Liver (tissue), 9 donors: ENCODE measurements around the gene MRS2. TPM values are rescaled to one million over a fixed set of nuclear protein-coding genes. Genes with fewer than 3 reads are reported as not detected.

Experiments
- DNase-seq: peaks from one replicate; pipeline ENCODE4 v3.0.0-alpha.2; 2017; ENCODE audit warnings: low spot score
- H3K27ac ChIP-seq, 2 donors: one replicate each; pipeline ENCODE4 v1.7.0; 2013; ENCODE audit warnings: inconsistent platforms in 2 of 2, low read length in 2 of 2, control low read depth in 1 of 2, low read depth in 1 of 2, mild to moderate bottlenecking in 1 of 2
- H3K27me3 ChIP-seq, 4 donors: one replicate each; pipeline versions ENCODE4 v1.6.1 to v1.7.0; 2013; ENCODE audit warnings: low read length in 3 of 4, inconsistent platforms in 1 of 4, mild to moderate bottlenecking in 1 of 4, moderate library complexity in 1 of 4; ENCODE audit not compliant: control insufficient read depth in 4 of 4, insufficient read depth in 4 of 4
- H3K36me3 ChIP-seq, 4 donors: one replicate each; pipeline versions ENCODE4 v1.6.1 to v1.7.0; 2013; ENCODE audit warnings: low read length in 3 of 4, mild to moderate bottlenecking in 3 of 4, low read depth in 1 of 4, moderate library complexity in 1 of 4; ENCODE audit not compliant: control insufficient read depth in 4 of 4, insufficient read depth in 3 of 4
- H3K4me1 ChIP-seq, 4 donors: one replicate each; pipeline versions ENCODE4 v1.6.1 to v1.7.0; 2013; ENCODE audit warnings: low read length in 3 of 4, mild to moderate bottlenecking in 3 of 4, moderate library complexity in 1 of 4; ENCODE audit not compliant: control insufficient read depth in 4 of 4, insufficient read depth in 4 of 4
- H3K4me3 ChIP-seq, 3 donors: one replicate each; pipeline versions ENCODE4 v1.6.1 to v1.7.0; 2013; ENCODE audit warnings: low read length in 3 of 3, control low read depth in 1 of 3, low read depth in 1 of 3, mild to moderate bottlenecking in 1 of 3
- H3K9ac ChIP-seq, 2 donors: one replicate each; pipeline ENCODE4 v1.7.0; 2013; ENCODE audit warnings: low read length in 2 of 2, mild to moderate bottlenecking in 2 of 2, moderate library complexity in 2 of 2, control low read depth in 1 of 2, low read depth in 1 of 2
- H3K9me3 ChIP-seq, 4 donors: one replicate each; pipeline versions ENCODE4 v1.6.1 to v1.7.0; 2013; ENCODE audit warnings: low read length in 3 of 4; ENCODE audit not compliant: control insufficient read depth in 4 of 4
- EGR1 ChIP-seq, 2 donors: IDR thresholded peaks; 2 replicates each; pipeline ENCODE4 v1.6.1; 2016 to 2018; ENCODE audit warnings: antibody characterized with exemption in 2 of 2, low read depth in 2 of 2
- FOXA1 ChIP-seq: IDR thresholded peaks from 2 replicates; pipeline ENCODE4 v1.6.1; 2016; ENCODE audit warnings: antibody characterized with exemption
- FOXA2 ChIP-seq: IDR thresholded peaks from 2 replicates; pipeline ENCODE4 v1.6.1; 2016; ENCODE audit warnings: antibody characterized with exemption
- HNF4A ChIP-seq, 2 donors: conservative IDR thresholded peaks; 2 replicates each; pipeline ENCODE4 v1.6.1; 2016; ENCODE audit warnings: antibody characterized with exemption in 2 of 2, mild to moderate bottlenecking in 2 of 2
- HNF4G ChIP-seq: IDR thresholded peaks from 2 replicates; pipeline ENCODE4 v1.6.1; 2016; ENCODE audit warnings: antibody characterized with exemption
- JUND ChIP-seq, 2 donors: IDR thresholded peaks; 2 replicates each; pipeline ENCODE4 v1.6.1; 2016; ENCODE audit warnings: antibody characterized with exemption in 2 of 2
- MAX ChIP-seq: IDR thresholded peaks from 2 replicates; pipeline ENCODE4 v1.6.1; 2016; ENCODE audit warnings: antibody characterized with exemption
- NR2F2 ChIP-seq: IDR thresholded peaks from 2 replicates; pipeline ENCODE4 v1.6.1; 2016; ENCODE audit warnings: antibody characterized with exemption
- RAD21 ChIP-seq, 2 donors: IDR thresholded peaks; 2 replicates each; pipeline ENCODE4 v1.6.1; 2016; ENCODE audit warnings: antibody characterized with exemption in 2 of 2, mild to moderate bottlenecking in 2 of 2
- RXRA ChIP-seq, 2 donors: IDR thresholded peaks; 2 replicates each; pipeline ENCODE4 v1.6.1; 2017 to 2018; ENCODE audit warnings: antibody characterized with exemption in 2 of 2, mild to moderate bottlenecking in 1 of 2
- SP1 ChIP-seq: IDR thresholded peaks from 2 replicates; pipeline ENCODE4 v1.6.1; 2018; ENCODE audit warnings: antibody characterized with exemption, mild to moderate bottlenecking
- TAF1 ChIP-seq: conservative IDR thresholded peaks from 2 replicates; pipeline ENCODE4 v1.6.1; 2016; ENCODE audit warnings: antibody characterized with exemption, mild to moderate bottlenecking
- YY1 ChIP-seq: IDR thresholded peaks from 2 replicates; pipeline ENCODE4 v1.6.1; 2016; ENCODE audit warnings: antibody characterized with exemption, mild to moderate bottlenecking
- WGBS: extraction: QIAGEN DNeasy Blood & Tissue Kit; methylation state at CpG from one replicate; pipeline ENCODE4 v1.1.7; 2013; 5-methylcytosine and 5-hydroxymethylcytosine counted together
- polyA plus RNA-seq, 2 donors: library from polyadenylated mRNA; stranded (reverse) in 1 of 2; unstranded in 1 of 2; fragments of 200-250 nt in 1 of 2; fragments of >200 nt in 1 of 2; fragmentation: Nextera tagmentation in 1 of 2; extraction: Ambion mirVana in 1 of 2; gene quantifications; one replicate each; pipeline versions ENCODE4 v1.2.1 to v1.2.3, GENCODE V29; 2013 to 2015
- total RNA-seq, 2 donors: library from RNA; depleted of rRNA; stranded (reverse); fragments of >200 nt; gene quantifications; one replicate each; pipeline ENCODE4 v1.2.3, GENCODE V29; 2014
- TF ChIP-seq, protein P1 (sequence below): IDR thresholded peaks from 2 replicates; pipeline ENCODE4 v1.6.1; 2016; ENCODE audit warnings: antibody characterized with exemption
- TF ChIP-seq, protein P2 (sequence below): IDR thresholded peaks from 2 replicates; pipeline ENCODE4 v1.6.1; 2016; ENCODE audit warnings: antibody characterized with exemption
- TF ChIP-seq, protein P3 (sequence below): fragments of 150-350 bp; IDR thresholded peaks from 2 replicates; pipeline ENCODE4 v1.5.1; 2017; ENCODE audit warnings: improper control_type of control experiment, low read depth, low read length; ENCODE audit not compliant: missing input control
- donor health status: healthy.
- donor health status: healthy.
- donor health status: healthy.
- donor health status: healthy.
- donor health status: healthy.

The MRS2 gene
- total and polyA plus RNA-seq, 4 donors: 10.1 to 20.1 (median 13.9) TPM

GRCh38 chr6:24430086-24430485, 27.4 kb downstream of the MRS2 start (continued):
- TF ChIP-seq, protein P1, sequence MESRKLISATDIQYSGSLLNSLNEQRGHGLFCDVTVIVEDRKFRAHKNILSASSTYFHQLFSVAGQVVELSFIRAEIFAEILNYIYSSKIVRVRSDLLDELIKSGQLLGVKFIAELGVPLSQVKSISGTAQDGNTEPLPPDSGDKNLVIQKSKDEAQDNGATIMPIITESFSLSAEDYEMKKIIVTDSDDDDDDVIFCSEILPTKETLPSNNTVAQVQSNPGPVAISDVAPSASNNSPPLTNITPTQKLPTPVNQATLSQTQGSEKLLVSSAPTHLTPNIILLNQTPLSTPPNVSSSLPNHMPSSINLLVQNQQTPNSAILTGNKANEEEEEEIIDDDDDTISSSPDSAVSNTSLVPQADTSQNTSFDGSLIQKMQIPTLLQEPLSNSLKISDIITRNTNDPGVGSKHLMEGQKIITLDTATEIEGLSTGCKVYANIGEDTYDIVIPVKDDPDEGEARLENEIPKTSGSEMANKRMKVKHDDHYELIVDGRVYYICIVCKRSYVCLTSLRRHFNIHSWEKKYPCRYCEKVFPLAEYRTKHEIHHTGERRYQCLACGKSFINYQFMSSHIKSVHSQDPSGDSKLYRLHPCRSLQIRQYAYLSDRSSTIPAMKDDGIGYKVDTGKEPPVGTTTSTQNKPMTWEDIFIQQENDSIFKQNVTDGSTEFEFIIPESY: no peak
- TF ChIP-seq YY1 (no peak), EGR1 (IDR thresholded peaks at IDR 0.05; ENCODE audit: low read depth in 2 of 2) (no peak)

DNA sequence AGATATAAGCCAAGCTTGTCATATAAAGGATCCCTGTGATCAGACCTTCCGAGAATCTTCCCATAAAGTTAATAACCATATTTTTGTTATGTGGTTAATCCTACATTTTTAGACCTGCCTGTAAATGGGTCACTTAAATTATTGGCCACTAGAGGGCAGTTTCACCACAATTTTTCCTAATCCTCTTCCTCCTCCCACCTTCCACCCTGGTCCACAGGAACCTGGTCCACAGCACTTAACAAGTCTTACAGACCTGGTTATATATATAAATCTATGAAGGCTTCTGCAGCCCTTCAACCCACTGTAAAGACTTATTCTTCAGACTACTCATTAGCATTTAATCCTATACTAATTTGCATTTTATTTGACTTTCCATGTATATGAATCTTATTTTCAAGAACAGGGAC, 28.3 kb downstream of the MRS2 start:
- Histone ChIP-seq H3K4me1 (no peaks in the 10 kb centered on the region), H3K9ac (no peak overlapping the region), H3K36me3 (peaks cover 3 to 47% (median 37%) of the 10 kb centered on the region in 4 donors), H3K27me3 (no peaks in the 10 kb centered on the region), H3K4me3 (no peak overlapping the region), H3K9me3 (no peaks in the 10 kb centered on the region), H3K27ac (no peak overlapping the region)
- 63% methylated on average over 1 of the region's 1 CpG for WGBS
- TF ChIP-seq EGR1 (IDR thresholded peaks at IDR 0.05; ENCODE audit: low read depth in 2 of 2) (no peak), HNF4G (no peak), RAD21 (IDR thresholded peaks at IDR 0.05) (peak; percentile 75 to 82), JUND (IDR thresholded peaks at IDR 0.05) (no peak), MAX (no peak), SP1 (no peak), HNF4A (conservative IDR thresholded peaks at IDR 0.05) (no peak), FOXA1 (no peak)
- TF ChIP-seq, protein P2, sequence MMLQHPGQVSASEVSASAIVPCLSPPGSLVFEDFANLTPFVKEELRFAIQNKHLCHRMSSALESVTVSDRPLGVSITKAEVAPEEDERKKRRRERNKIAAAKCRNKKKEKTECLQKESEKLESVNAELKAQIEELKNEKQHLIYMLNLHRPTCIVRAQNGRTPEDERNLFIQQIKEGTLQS: no peak
- TF ChIP-seq, protein P3, sequence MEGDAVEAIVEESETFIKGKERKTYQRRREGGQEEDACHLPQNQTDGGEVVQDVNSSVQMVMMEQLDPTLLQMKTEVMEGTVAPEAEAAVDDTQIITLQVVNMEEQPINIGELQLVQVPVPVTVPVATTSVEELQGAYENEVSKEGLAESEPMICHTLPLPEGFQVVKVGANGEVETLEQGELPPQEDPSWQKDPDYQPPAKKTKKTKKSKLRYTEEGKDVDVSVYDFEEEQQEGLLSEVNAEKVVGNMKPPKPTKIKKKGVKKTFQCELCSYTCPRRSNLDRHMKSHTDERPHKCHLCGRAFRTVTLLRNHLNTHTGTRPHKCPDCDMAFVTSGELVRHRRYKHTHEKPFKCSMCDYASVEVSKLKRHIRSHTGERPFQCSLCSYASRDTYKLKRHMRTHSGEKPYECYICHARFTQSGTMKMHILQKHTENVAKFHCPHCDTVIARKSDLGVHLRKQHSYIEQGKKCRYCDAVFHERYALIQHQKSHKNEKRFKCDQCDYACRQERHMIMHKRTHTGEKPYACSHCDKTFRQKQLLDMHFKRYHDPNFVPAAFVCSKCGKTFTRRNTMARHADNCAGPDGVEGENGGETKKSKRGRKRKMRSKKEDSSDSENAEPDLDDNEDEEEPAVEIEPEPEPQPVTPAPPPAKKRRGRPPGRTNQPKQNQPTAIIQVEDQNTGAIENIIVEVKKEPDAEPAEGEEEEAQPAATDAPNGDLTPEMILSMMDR: peak; percentile 63
- no peak for DNase-seq

- peaks cover 3 to 49% (median 38%) of the 10 kb centered on the region in 4 donors for H3K36me3 ChIP-seq
- DNase-seq: no peak
- H3K27ac ChIP-seq: no peak overlapping the region
- TF ChIP-seq MAX (no peak), NR2F2 (no peak), RXRA (IDR thresholded peaks at IDR 0.05) (no peak), RAD21 (IDR thresholded peaks at IDR 0.05) (no peak), FOXA2 (no peak), TAF1 (no peak), HNF4G (no peak), EGR1 (IDR thresholded peaks at IDR 0.05; ENCODE audit: low read depth in 2 of 2) (no peak), JUND (IDR thresholded peaks at IDR 0.05) (no peak)
- TF ChIP-seq, protein P1: no peak
- no peak overlapping the region for H3K4me3 ChIP-seq
- no peaks in the 10 kb centered on the region for H3K27me3 ChIP-seq
- H3K9ac ChIP-seq: no peak overlapping the region
- WGBS: 83% methylated on average over 9 of the region's 9 CpGs
- H3K4me1 ChIP-seq: no peaks in the 10 kb centered on the region
- H3K9me3 ChIP-seq: no peaks in the 10 kb centered on the region
Observed at GRCh38 chr6:24432611-24433010, 29.9 kb downstream of the MRS2 start.
